CD4-positive, alpha-beta T cell treated with Interleukin-15 for 4 hours (primary cell): Measurements from ENCODE around the gene CGB8.
"Not testable (repeated sequence)": the region's sequence is repeated elsewhere in the genome, so short reads cannot be mapped to it uniquely, and the experiment has no call there.

Source experiments
- DNase-seq: peaks from one replicate; pipeline ENCODE4 v3.0.0-alpha.2; 2020; ENCODE audit warnings: low spot score

Gene CGB8

DNA sequence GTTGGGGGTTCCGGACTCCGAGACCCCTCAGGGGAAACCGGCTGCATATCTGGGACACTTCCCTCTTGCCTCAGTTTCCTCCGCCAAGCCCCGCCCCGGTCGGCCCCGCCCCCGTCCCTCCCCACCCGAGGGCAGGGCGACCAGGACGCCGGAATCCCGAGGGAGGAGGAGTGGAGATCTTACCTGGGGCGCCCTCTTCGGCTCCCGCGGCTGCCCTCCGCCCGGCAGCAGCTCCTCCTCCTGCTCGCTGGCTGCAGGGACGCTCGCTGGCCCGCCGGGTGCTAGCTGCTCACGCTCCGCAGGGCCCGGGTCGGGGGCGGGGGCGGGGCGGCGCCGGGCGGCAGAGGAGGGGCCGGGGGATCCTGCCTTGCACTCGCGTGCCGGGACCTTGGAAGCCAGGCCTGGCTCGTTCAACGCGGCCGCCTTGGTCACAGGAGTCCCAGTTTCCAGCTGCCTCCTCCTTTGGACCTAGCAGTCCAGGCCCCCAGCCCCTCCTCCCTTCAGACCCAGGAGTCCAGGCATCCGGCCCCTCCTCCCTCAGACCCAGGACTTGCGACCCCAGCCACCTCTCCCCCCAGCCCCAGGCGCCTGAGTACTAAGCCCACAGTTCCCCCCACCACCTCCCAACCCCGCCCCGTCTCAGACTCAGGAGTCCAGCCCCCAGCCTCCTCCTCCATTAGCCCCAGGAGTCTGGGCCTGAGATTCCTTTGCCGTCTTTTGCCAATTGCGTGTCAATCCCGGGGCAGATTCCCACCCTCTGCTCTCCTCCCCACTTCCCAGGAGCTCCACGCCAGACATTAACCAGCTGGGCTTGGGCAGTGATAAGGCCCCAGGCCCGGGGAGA, 16.1 kb upstream of the CGB8 start, which contains the start of gene NTF4:
TSS of gene NTF4 (minus strand) at position 51 of the 844 bp plus-strand sequence. CDS start 2,821 bp downstream, outside the sequence.
- no peak for DNase-seq

GRCh38 chr19:49064029-49064629, 15.2 kb upstream of the CGB8 start:
- no peak for DNase-seq

GRCh38 chr19:49061445-49061844, 12.5 kb upstream of the CGB8 start:
- DNase-seq, result no peak

GRCh38 chr19:49061000-49061399, 12.1 kb upstream of the CGB8 start:
- no peak for DNase-seq

- no peak for DNase-seq
These were observed 10.1 kb upstream of the CGB8 start for GRCh38 chr19:49059053-49059452.

DNA sequence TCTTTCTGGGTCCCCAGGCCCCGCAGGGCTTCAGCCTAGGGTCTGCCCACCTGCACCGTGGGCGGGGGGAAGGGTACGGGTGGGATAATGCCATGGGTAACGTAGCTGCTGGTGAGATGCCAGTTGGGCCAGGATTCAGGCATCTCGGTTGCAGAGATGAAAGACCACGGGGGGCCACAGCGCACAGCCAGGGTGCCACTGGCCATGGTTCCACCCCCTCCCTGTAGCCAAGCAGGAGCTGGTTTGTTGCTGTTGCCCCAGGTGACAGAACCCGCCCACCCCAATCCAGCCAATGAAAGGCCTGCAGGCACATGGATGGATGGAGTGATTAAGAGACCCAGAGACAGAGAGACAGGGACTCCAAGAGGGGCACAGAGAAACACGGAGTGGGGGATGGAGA, 9.7 kb upstream of the CGB8 start:
- no peak for DNase-seq

- peak; percentile 13 for DNase-seq
These were observed 8.8 kb upstream of the CGB8 start, which contains the start of gene CGB7 for GRCh38 chr19:49057636-49058234. CGB7 (minus strand) TSS chr19:49057749; CDS start chr19:49055375, 2,374 bp downstream.

DNA sequence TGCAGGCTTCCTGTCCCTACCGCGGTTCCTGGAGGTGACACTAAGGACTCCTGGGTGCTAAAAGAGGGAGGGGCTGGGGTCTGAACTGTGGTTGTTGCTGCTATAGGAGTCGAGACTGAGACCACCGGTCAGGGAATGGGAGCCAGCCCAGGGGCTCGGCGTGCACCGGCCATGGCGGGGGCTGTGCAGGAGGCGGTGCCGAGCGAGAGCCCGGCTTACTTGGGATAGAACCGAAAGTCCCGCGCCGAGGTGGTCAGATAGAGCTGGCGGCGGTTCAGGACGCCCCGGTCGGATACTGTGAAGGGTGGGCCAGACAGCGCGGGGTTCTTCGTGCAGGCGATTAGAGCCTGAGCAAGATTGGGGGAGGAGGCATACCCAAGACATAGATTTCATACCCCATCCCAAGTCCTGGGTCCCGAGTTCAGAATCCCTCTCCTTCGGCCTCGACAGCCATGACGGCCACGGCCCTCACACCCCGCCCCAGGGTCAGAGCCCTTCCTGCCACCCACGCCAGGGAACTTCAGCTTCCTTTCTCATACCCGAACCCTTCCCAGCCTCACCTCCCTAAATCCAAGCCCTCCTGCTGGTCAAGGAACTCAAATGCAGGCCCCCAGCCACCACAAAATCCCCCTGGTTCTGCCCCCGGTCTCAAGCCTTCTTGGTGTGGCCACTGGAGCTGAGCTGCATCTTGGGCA, 8.1 kb upstream of the CGB8 start:
- not testable (repeated sequence) for DNase-seq

- peak; percentile 40 for DNase-seq
These were observed 7.4 kb upstream of the CGB8 start for GRCh38 chr19:49056101-49056901.

DNA sequence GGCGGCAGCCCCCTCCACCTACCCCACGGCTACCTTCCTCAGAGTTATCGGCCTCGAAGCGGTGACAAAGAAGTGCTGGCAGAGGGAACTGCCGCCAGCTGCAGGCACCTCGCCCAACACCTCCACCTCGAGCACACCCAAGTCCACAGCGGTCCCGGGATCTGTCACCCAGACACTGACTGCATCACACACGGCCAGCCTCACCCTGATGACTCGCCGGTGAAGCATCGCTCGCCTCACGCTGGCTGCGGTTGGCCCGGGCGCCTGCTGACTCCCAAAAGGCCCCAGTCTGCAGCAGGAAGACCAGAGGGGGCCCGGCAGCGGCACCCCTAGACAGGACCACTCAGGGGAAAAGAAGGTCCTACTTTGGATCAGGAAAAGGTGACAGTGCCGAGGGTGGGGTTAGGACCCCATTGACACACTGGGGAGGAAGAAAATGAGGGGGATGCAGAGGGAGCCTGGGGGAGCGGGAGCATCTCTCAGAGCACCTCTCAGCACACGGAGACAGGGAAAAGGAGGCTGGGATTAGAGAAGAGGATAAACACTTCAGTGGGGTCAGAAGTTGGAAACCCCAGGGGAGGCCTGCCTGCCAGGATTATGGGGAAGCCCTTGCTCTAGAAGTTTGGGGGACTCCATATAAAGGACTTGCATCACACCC, 1.6 kb upstream of the CGB8 start:
- DNase-seq, result not testable (repeated sequence)

DNA sequence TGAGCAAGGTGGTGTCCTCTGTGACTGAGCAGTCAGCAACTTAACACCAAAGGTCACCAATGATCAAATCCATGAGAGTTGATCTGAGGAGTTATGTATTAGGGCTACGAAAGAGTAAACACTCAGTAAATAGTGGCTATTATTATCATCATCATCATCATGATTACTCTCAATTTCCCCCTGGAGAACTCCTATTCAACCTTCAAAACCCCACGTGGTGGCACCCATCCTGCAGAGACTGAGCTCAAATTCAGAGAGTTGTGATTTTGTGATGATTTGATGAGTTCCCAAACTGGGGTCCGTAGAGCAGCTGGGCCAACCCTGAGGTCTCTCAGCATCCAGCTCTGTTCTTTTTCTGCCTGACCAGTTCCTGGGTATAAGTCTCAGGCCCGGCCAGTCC, 923 bp upstream of the CGB8 start:
- not testable (repeated sequence) for DNase-seq

GRCh38 chr19:49043548-49043947, 5.4 kb downstream of the CGB8 start, which contains the start of gene CGB5:
CGB5 (plus strand) TSS chr19:49043848; CDS start chr19:49044210, 362 bp downstream.
- DNase-seq, result not testable (repeated sequence)

DNA sequence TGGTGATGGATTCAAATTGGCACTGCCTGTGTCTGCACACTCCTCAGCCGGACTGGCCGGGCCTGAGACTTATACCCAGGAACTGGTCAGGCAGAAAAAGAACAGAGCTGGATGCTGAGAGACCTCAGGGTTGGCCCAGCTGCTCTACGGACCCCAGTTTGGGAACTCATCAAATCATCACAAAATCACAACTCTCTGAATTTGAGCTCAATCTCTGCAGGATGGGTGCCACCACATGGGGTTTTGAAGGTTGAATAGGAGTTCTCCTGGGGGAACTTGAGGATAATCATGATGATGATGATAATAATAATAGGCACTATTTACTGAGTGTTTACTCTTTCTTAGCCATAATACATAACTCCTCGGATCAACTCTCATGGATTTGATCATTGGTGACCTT, 6.2 kb downstream of the CGB8 start:
- not testable (repeated sequence) for DNase-seq

- DNase-seq, result no peak
These were observed 6.7 kb downstream of the CGB8 start for GRCh38 chr19:49042177-49042576.

DNA sequence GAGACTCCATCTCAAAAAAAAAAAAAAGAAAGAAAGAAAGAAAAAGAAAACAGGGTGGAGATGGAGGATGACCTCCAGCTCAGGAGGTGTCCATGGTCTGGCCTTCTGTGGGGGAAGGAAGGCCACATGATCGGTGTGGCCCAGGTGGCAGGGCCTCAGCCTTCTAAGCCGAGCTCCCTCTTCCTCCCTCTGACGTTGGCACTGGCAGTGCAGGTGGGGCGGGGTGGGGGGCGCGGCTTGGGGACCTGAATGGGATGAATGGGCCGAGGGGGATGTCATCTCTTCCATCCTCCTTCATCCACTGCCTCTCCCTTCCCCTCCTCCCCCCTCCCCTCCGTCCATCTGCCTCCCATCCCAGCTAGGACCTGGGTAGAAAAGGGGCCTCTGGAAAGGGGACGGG, 9.2 kb downstream of the CGB8 start:
- DNase-seq, result not testable (repeated sequence)

DNA sequence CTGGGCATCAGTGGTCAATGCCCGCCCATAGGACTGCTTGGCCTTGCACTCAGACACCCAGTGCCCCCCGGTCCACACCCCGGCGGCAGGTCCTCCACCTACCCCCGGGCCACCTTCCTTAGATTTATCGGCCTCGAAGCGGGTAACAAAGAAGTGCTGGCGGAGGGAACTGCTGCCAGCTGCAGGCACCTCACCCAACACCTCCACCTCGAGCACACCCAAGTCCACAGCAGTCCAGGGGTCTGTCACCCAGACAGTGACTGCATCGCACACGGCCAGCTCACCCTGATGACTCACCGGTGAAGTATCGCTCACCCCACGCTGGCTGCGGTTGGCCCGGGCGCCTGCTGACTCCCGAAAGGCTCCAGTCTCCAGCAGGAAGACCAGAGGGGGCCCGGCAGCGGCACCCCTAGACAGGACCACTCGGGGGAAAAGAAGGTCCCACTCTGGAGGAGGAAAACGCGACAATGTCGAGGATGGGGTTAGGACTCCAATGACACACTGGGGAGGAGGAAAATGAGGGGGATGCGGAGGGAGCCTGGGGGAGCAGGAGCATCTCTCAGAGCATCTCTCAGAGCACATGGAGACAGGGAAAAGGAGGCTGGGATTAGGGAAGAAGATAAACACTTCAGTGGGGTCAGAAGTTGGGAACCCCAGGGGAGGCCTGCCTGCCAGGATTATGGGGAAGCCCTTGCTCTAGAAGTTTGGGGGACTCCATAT, 10.2 kb downstream of the CGB8 start:
- DNase-seq, result not testable (repeated sequence)

- not testable (repeated sequence) for DNase-seq
These were observed 10.8 kb downstream of the CGB8 start for GRCh38 chr19:49038111-49038510.

GRCh38 chr19:49036815-49037214, 12.1 kb downstream of the CGB8 start, which contains the start of gene CGB1:
CGB1 (minus strand) TSS chr19:49036895; CDS start chr19:49036711, 184 bp downstream.
- DNase-seq, result not testable (repeated sequence)

DNA sequence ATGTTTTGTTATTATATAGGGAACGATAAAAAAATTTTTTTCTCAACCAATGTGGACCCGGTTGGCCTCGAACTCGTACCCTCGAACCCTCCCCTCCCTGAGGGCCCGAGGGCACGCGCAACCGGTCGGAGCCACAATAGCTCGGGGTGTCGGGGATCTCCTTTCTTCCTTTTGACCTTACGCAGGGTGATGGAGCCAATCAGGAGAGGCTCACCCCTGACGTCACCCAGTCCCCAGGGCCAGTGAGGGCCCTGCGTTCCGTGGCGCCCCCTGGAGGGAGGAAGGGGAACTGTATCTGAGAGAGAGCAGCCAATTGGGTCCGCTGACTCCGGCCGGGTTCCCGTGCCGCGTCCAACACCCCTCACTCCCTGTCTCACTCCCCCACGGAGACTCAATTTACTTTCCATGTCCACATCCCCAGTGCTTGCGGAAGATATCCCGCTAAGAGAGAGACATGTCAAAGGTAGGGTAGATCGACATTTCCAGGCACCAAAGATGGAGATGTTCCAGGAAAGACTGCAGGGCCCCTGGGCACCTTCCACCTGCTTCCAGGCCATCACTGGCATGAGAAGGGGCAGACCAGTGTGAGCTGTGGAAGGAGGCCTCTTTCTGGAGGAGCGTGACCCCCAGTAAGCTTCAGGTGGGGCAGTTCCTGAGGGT, 17.1 kb downstream of the CGB8 start, which contains the start of gene CGB2:
TSS of gene CGB2 (plus strand) at position 249 of the 660 bp plus-strand sequence. CDS start at position 455, 206 bp downstream.
- DNase-seq, result peak; percentile 42
